ENCODE data around the gene PRELID1. TPM values are rescaled to one million over a fixed set of nuclear protein-coding genes. Genes with fewer than 3 reads are reported as not detected.

The PRELID1 gene
- polyA plus RNA-seq, 3 donors, result 264 to 510 (median 490) TPM

GRCh38 chr5:177299697-177300096, 3.9 kb upstream of the PRELID1 start:
- no peak for TF ChIP-seq CTCF (IDR thresholded peaks at IDR 0.05)
- peaks cover 46 to 63% of the 10 kb centered on the region in 2 donors for H3K36me3 Mint-ChIP-seq
- H3K9me3 Mint-ChIP-seq, result no peaks in the 10 kb centered on the region
- peak overlapping the region; percentile 74 to 95 for H3K27ac ChIP-seq (ENCODE audit: low read depth in 1 of 2, low read length in 2 of 2)
- H3K27ac Mint-ChIP-seq, result peak overlapping the region; percentile 92 to 98 (median 96)
- H3K9me3 ChIP-seq (replicated peaks in 1 of 2; ENCODE audit: control insufficient read depth in 1 of 2, insufficient read depth in 1 of 2, low read length in 2 of 2), result no peaks in the 10 kb centered on the region
- no peak for DNase-seq
- H2AFZ ChIP-seq (ENCODE audit: insufficient read depth, low read depth, low read length, poor library complexity, severe bottlenecking), result no peak overlapping the region
- H3K27me3 Mint-ChIP-seq (ENCODE audit: low read depth in 3 of 3), result peaks cover 0 to 5% (median 0%) of the 10 kb centered on the region in 3 donors
- H4K20me1 ChIP-seq (ENCODE audit: insufficient read depth, low read length), result peaks cover 30% of the 10 kb centered on the region
- H3K9ac ChIP-seq (ENCODE audit: insufficient read depth, low read length, poor library complexity, severe bottlenecking), result no peak overlapping the region
- intact Hi-C loops (cut with micrococcal nuclease), result loop anchor here (5.0 to 10.0 kb wide), 4 partner anchors 162 to 853 kb away; partner anchors contain the start of genes NHP2 (in 1 of the 2), RNF44 (in 1 of the 2) and TMED9 (in 1 of the 2)
- peak overlapping the region; percentile 88 for H3K4me2 ChIP-seq (replicated peaks; ENCODE audit: extremely low read depth, low read length, poor library complexity, severe bottlenecking)
- H3K4me3 Mint-ChIP-seq, result peak overlapping the region; percentile 7 to 68
- H3K4me1 Mint-ChIP-seq, result peaks cover 84% of the 10 kb centered on the region
- WGBS (ENCODE audit: insufficient coverage), result 66% methylated on average over 3 of the region's 9 CpGs
- H3K4me1 ChIP-seq (ENCODE audit: control insufficient read depth in 1 of 2, insufficient read depth in 2 of 2, low read length in 2 of 2), result peaks cover 84 to 93% of the 10 kb centered on the region in 2 donors
- peaks cover 26 to 38% of the 10 kb centered on the region in 2 donors for H3K36me3 ChIP-seq (replicated peaks in 1 of 2; ENCODE audit: control insufficient read depth in 1 of 2, insufficient read depth in 2 of 2, low read length in 2 of 2)
- peak overlapping the region in 1 of 3 experiments; percentile 97 for H3K4me3 ChIP-seq (replicated peaks in 1 of 3; ENCODE audit: low read depth in 2 of 3, low read length in 3 of 3)
- peaks cover 52% of the 10 kb centered on the region for H3K79me2 ChIP-seq (ENCODE audit: insufficient read depth, low read length)
- no peaks in the 10 kb centered on the region for H3K27me3 ChIP-seq (ENCODE audit: control insufficient read depth in 2 of 2, insufficient read depth in 2 of 2, low read length in 2 of 2)

- H4K20me1 ChIP-seq (ENCODE audit: insufficient read depth, low read length), result peaks cover 37% of the 10 kb centered on the region
- no peaks in the 10 kb centered on the region for H3K27me3 ChIP-seq (ENCODE audit: control insufficient read depth in 2 of 2, insufficient read depth in 2 of 2, low read length in 2 of 2)
- peaks cover 48 to 63% of the 10 kb centered on the region in 2 donors for H3K36me3 Mint-ChIP-seq
- peak; percentile 84 to 95 (median 91) for DNase-seq
- peak overlapping the region in 2 of 3 experiments; percentile 11 to 97 for H3K4me3 ChIP-seq (replicated peaks in 1 of 3; ENCODE audit: low read depth in 2 of 3, low read length in 3 of 3)
- peak overlapping the region; percentile 74 to 95 for H3K27ac ChIP-seq (ENCODE audit: low read depth in 1 of 2, low read length in 2 of 2)
- H3K4me3 Mint-ChIP-seq, result peak overlapping the region; percentile 78 to 93
- no peak overlapping the region for H3K9ac ChIP-seq (ENCODE audit: insufficient read depth, low read length, poor library complexity, severe bottlenecking)
- WGBS (ENCODE audit: insufficient coverage), result no CpG with 5 or more reads among the region's 4 CpGs
- peak overlapping the region; percentile 95 to 98 (median 96) for H3K27ac Mint-ChIP-seq
- H3K9me3 Mint-ChIP-seq, result no peaks in the 10 kb centered on the region
- peaks cover 85 to 94% of the 10 kb centered on the region in 2 donors for H3K4me1 ChIP-seq (ENCODE audit: control insufficient read depth in 1 of 2, insufficient read depth in 2 of 2, low read length in 2 of 2)
- H2AFZ ChIP-seq (ENCODE audit: insufficient read depth, low read depth, low read length, poor library complexity, severe bottlenecking), result peak overlapping the region; percentile 52
- no peaks in the 10 kb centered on the region for H3K9me3 ChIP-seq (replicated peaks in 1 of 2; ENCODE audit: control insufficient read depth in 1 of 2, insufficient read depth in 1 of 2, low read length in 2 of 2)
- H3K79me2 ChIP-seq (ENCODE audit: insufficient read depth, low read length), result peaks cover 59% of the 10 kb centered on the region
- peaks cover 24 to 36% of the 10 kb centered on the region in 2 donors for H3K36me3 ChIP-seq (replicated peaks in 1 of 2; ENCODE audit: control insufficient read depth in 1 of 2, insufficient read depth in 2 of 2, low read length in 2 of 2)
- intact Hi-C loops (cut with micrococcal nuclease), result loop anchor here (5.0 to 10.0 kb wide), 4 partner anchors 163 to 852 kb away; partner anchors contain the start of genes NHP2 (in 1 of the 2), RNF44 (in 1 of the 2) and TMED9 (in 1 of the 2)
- no peak for TF ChIP-seq CTCF (IDR thresholded peaks at IDR 0.05)
- H3K27me3 Mint-ChIP-seq (ENCODE audit: low read depth in 3 of 3), result peaks cover 0 to 5% (median 0%) of the 10 kb centered on the region in 3 donors
- H3K4me2 ChIP-seq (replicated peaks; ENCODE audit: extremely low read depth, low read length, poor library complexity, severe bottlenecking), result peak overlapping the region; percentile 88
- H3K4me1 Mint-ChIP-seq, result peaks cover 84% of the 10 kb centered on the region
These were observed 3.2 kb upstream of the PRELID1 start for GRCh38 chr5:177300236-177300880.

Measured in CD14-positive monocyte (primary cell).